NB4 (cell line): Measurements from ENCODE around the gene EIF6.

Experiments
- POLR2A ChIP-seq: IDR thresholded peaks from 2 replicates; pipeline ENCODE4 v1.6.1; 2011; ENCODE audit warnings: mild to moderate bottlenecking; ENCODE audit not compliant: insufficient read length; ENCODE audit errors: extremely low read depth
- TF ChIP-seq, protein P1 (sequence below): IDR thresholded peaks from one replicate; pipeline ENCODE4 v1.5.1; 2012; ENCODE audit warnings: low read depth, low read length

DNA sequence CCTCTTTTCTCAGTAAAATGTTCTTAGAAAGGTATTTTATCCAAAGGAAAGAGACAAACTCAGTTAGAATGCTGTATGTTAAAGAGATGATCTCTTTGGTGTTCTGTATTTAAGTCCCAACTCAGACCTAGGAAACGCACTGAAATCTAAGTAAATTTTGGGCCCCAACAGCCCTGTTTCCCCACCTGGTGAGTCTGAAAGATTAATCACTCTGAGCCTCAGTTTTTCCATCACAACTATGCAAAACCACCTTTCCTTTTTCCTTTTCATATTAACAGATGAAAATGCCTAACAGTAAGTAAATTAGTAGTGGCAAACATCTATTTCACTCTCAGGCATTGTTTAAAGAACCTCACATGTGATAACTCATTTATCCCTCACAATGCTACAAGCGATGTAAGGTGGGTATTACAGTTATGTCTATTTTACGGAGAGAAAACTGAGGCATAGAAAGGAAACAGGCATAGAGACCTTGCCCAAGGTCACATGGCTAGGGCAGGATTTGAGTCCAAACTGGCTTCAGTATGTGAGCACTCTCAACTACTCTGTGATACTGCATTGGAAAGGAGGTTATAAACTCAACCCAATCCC, 43.6 kb upstream of the EIF6 start:
- TF ChIP-seq, protein P1, sequence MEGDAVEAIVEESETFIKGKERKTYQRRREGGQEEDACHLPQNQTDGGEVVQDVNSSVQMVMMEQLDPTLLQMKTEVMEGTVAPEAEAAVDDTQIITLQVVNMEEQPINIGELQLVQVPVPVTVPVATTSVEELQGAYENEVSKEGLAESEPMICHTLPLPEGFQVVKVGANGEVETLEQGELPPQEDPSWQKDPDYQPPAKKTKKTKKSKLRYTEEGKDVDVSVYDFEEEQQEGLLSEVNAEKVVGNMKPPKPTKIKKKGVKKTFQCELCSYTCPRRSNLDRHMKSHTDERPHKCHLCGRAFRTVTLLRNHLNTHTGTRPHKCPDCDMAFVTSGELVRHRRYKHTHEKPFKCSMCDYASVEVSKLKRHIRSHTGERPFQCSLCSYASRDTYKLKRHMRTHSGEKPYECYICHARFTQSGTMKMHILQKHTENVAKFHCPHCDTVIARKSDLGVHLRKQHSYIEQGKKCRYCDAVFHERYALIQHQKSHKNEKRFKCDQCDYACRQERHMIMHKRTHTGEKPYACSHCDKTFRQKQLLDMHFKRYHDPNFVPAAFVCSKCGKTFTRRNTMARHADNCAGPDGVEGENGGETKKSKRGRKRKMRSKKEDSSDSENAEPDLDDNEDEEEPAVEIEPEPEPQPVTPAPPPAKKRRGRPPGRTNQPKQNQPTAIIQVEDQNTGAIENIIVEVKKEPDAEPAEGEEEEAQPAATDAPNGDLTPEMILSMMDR: no peak
- TF ChIP-seq POLR2A: no peak
